Stomach (tissue), 9 donors: ENCODE measurements around the gene GRAMD1B. TPM values are rescaled to one million over a fixed set of nuclear protein-coding genes. Genes with fewer than 3 reads are reported as not detected.

Source experiments
- DNase-seq, 2 donors: peaks; one replicate each; pipeline versions ENCODE4 v3.0.0 to v3.0.0-alpha.2; 2013 to 2019
- H3K27ac ChIP-seq, 5 donors: fragments of 200-600 bp in 4 of 5; sonication (generic) in 4 of 5; one replicate each; pipeline ENCODE4 v1.5.1; 2013 to 2019; ENCODE audit warnings: mild to moderate bottlenecking in 1 of 5, moderate library complexity in 1 of 5
- H3K27me3 ChIP-seq, 3 donors: fragments of 200-600 bp; sonication (generic); one replicate each; pipeline ENCODE4 v1.5.1; 2017 to 2019; ENCODE audit warnings: mixed run types in 1 of 3
- H3K36me3 ChIP-seq, 4 donors: fragments of 200-600 bp; sonication (generic); 1 replicate in 3 of 4; 2 replicates in 1 of 4; pipeline ENCODE4 v1.5.1; 2016 to 2019
- H3K4me1 ChIP-seq, 4 donors: fragments of 200-600 bp; sonication (generic); one replicate each; pipeline ENCODE4 v1.5.1; 2016 to 2019
- H3K4me3 ChIP-seq, 4 donors: fragments of 200-600 bp; sonication (generic) in 3 of 4; one replicate each; pipeline ENCODE4 v1.5.1; 2016 to 2019; ENCODE audit warnings: mild to moderate bottlenecking in 1 of 4
- H3K9me3 ChIP-seq, 4 donors: fragments of 200-600 bp; sonication (generic); one replicate each; pipeline ENCODE4 v1.5.1; 2016 to 2019
- CTCF ChIP-seq, 7 experiments: fragments of 450-650 bp in 4 of 7; fragments of 200-600 bp in 3 of 7; sonication (generic) in 3 of 7; IDR thresholded peaks; one replicate each; pipeline ENCODE4 v1.5.1; 2016 to 2019; ENCODE audit warnings: antibody characterized with exemption in 7 of 7, control low read depth in 2 of 7, mild to moderate bottlenecking in 1 of 7
- EP300 ChIP-seq: sonication (generic); formaldehyde crosslinking; IDR thresholded peaks from one replicate; pipeline ENCODE4 v1.6.1; 2017; ENCODE audit warnings: antibody characterized with exemption
- POLR2A ChIP-seq, 4 donors: fragments of 450-650 bp; IDR thresholded peaks; one replicate each; pipeline ENCODE4 v1.6.1; 2016; ENCODE audit warnings: antibody characterized with exemption in 4 of 4, control low read depth in 2 of 4, mild to moderate bottlenecking in 1 of 4, moderate library complexity in 1 of 4
- POLR2AphosphoS5 ChIP-seq, 3 donors: sonication (generic); formaldehyde crosslinking; IDR thresholded peaks; one replicate each; pipeline ENCODE4 v1.6.1; 2016; ENCODE audit warnings: antibody characterized with exemption in 3 of 3
- WGBS, 5 donors: extraction: QIAGEN DNeasy Blood & Tissue Kit in 3 of 5; methylation state at CpG; one replicate each; pipeline versions ENCODE4 v1.1.5 to v1.1.7; 2013 to 2018; 5-methylcytosine and 5-hydroxymethylcytosine counted together
- intact Hi-C: fragments of 100-400 bp; cut with DNase I; formaldehyde crosslinking; loops from one replicate; pipeline ENCODE4 v1.15.1; 2023; ENCODE audit warnings: low total_unique reads
- polyA plus RNA-seq, 3 donors: library from polyadenylated mRNA; stranded (reverse); fragments of 200-250 nt; gene quantifications; one replicate each; pipeline ENCODE4 v1.2.3, GENCODE V29; 2013
- total RNA-seq, 5 donors: library from RNA; depleted of rRNA; stranded (reverse); fragments of >200 nt; gene quantifications; one replicate each; pipeline versions ENCODE4 v1.1.0 to v1.2.3, GENCODE V29; 2014 to 2016
- donor health status: healthy with polysubstance abuse.
- donor health status: Bipolar disorder and iron deficiency.
- donor health status: healthy.

The GRAMD1B gene
- total and polyA plus RNA-seq, 8 donors: 0.58 to 39.7 (median 12.2) TPM

- Histone ChIP-seq H3K36me3 (no peaks in the 10 kb centered on the region), H3K9me3 (no peaks in the 10 kb centered on the region), H3K4me3 (no peak overlapping the region), H3K27me3 (no peaks in the 10 kb centered on the region), H3K4me1 (peaks cover 0 to 4% (median 0%) of the 10 kb centered on the region in 4 donors), H3K27ac (no peak overlapping the region)
- peak in 1 of 2 donors; percentile 52 for DNase-seq
- intact Hi-C loops: no loop called here
- 61 to 70% (median 66%) methylated on average over 5 of the region's 5 CpGs for WGBS, 5 donors
- TF ChIP-seq POLR2A (IDR thresholded peaks at IDR 0.05): no peak
- no peak for TF ChIP-seq POLR2AphosphoS5 (IDR thresholded peaks at IDR 0.05)
- no peak for TF ChIP-seq EP300
- TF ChIP-seq CTCF (IDR thresholded peaks at IDR 0.05): no peak
Observed at GRCh38 chr11:123504401-123504800, 74.3 kb downstream of the GRAMD1B start.

DNA sequence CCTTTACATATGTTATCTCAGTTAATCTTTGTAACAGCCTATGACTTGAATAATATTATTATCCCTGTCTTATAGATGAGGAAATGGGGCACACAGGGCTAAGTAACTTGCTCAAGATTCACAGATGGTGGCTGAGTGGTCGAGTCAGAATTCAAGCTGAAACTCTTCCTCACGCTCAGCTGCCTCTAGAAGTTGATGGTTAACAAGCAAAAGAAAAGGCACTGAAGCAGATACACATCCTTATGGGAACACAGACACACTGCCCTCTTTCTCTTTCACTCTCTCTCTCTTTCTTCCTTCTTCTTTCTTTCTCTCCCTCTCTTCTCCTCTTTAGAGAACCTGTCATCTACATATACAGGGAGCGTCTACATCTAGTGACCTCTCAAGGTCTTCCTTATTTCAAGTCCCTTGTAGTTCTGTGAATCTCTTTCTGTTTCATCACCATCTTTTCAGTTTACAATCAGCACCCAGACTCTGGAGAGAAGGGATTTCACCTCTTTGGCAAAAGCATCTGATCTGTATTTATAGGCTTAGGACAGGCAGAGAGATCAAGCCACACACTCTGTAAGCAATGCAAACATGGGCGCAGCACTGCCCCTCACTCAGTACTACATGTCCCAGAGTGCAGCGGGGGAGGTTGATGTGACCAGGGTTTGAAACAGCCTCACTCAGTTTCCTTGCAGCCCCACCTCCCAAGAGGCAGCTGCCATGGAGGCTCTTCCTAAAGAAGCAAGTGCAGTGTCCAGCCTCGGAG is 75.7 kb downstream of the GRAMD1B start:
- WGBS, 5 donors: 66 to 80% (median 66%) methylated on average over 6 of the region's 6 CpGs
- Histone ChIP-seq H3K36me3 (no peaks in the 10 kb centered on the region), H3K27ac (no peak overlapping the region), H3K4me3 (no peak overlapping the region), H3K27me3 (no peaks in the 10 kb centered on the region), H3K4me1 (peaks cover 0 to 4% (median 0%) of the 10 kb centered on the region in 4 donors), H3K9me3 (no peaks in the 10 kb centered on the region)
- TF ChIP-seq POLR2AphosphoS5 (IDR thresholded peaks at IDR 0.05): no peak
- intact Hi-C loops: no loop called here
- peak in 1 of 2 donors; percentile 55 for DNase-seq

DNA sequence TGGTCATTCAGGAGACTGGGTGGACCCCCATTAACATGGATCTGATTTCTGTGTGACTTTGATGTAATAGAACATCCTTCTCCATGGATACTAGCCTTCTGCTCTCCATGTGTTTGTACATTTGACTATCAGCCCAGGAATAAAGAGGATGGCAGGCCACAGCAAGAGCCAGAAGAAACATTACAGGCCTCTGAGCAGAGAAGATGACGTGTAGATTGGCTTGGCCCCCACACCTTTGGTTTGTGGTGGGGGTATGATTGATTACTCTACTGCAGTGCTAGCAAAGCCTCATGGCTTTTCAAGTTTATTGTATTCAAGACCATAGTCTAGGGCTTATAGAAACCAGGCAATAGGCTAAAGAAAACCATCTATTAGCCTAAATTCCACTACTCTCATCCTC is 77.0 kb downstream of the GRAMD1B start:
- WGBS, 5 donors: 57 to 88% (median 78%) methylated on average over 1 of the region's 1 CpG

DNA sequence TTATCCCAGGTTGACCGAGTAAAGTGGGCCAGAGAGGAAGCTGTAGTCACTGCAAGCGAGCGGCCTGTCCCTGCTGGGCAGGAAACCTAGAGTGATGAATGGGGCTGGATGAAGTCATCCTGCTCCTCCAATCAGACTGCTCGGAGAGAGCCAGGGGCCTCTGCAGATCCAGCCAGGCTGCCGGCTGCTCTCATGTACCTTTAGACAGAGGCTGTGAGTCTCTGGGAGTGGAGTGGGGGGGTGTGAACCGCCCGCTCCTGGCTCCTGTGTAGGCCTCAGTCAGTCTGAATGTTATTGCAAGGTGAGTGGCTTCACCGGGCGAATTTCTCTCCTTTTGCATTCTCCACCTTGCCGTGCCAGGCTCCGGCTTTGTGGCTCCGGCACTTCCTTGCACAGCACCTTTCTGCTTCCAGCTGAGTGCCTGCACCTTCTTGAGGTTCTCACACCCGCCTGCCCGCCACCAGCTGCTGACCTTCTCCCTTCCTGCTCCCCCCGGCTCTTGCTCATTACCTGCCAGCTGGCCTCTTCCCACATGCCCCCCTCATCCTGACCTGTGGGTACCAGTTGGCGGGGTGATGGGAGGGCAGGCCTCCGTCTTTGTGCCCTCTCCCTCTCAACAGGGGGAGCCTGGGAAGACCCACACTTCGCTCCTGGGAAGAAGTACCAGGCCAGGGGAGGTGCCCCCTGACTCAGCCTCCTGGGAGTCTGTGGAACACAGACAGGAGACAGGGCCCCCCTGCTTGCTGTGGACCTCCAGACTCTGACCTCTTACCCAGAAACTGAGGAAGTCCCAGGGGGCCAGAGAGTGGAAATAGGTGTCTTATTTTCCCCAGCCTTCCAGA is 79.9 kb downstream of the GRAMD1B start:
- intact Hi-C loops: loop anchor here (10.0 kb wide), 1 partner anchor 205 kb away; no protein-coding TSS in a partner anchor

More for the DNA sequence above, 77.0 kb downstream of the GRAMD1B start:
- peaks cover 0 to 11% (median 0%) of the 10 kb centered on the region in 4 donors for H3K4me1 ChIP-seq
- intact Hi-C loops: no loop called here
- DNase-seq: no peak
- TF ChIP-seq EP300 (no peak), POLR2AphosphoS5 (IDR thresholded peaks at IDR 0.05) (no peak), POLR2A (IDR thresholded peaks at IDR 0.05) (no peak), CTCF (IDR thresholded peaks at IDR 0.05) (no peak)
- no peaks in the 10 kb centered on the region for H3K27me3 ChIP-seq
- no peaks in the 10 kb centered on the region for H3K9me3 ChIP-seq
- H3K4me3 ChIP-seq: no peak overlapping the region
- H3K27ac ChIP-seq: no peak overlapping the region
- H3K36me3 ChIP-seq: no peaks in the 10 kb centered on the region

More for the DNA sequence above, 79.9 kb downstream of the GRAMD1B start:
- peak in 1 of 2 donors; percentile 91 for DNase-seq
- Histone ChIP-seq H3K9me3 (no peaks in the 10 kb centered on the region), H3K27me3 (no peaks in the 10 kb centered on the region), H3K27ac (no peak overlapping the region), H3K4me3 (no peak overlapping the region), H3K36me3 (no peaks in the 10 kb centered on the region), H3K4me1 (peaks cover 0 to 6% (median 0%) of the 10 kb centered on the region in 4 donors)
- 64 to 75% (median 72%) methylated on average over 14 to 18 of the region's 18 CpGs for WGBS, 5 donors
- TF ChIP-seq CTCF (IDR thresholded peaks at IDR 0.05) (no peak), POLR2A (IDR thresholded peaks at IDR 0.05) (no peak), EP300 (no peak), POLR2AphosphoS5 (IDR thresholded peaks at IDR 0.05) (no peak)
